GM12878 (cell line): Measurements from ENCODE around the gene RABGEF1. TPM values are rescaled to one million over a fixed set of nuclear protein-coding genes. Genes with fewer than 3 reads are reported as not detected.

Source experiments
- ATAC-seq: fragments of 200-7000 bp; cut with Tn5 transposase; 3 replicates; pipeline ENCODE4 v1.9.1; 2020; ENCODE audit warnings: mild to moderate bottlenecking, moderate library complexity
- BruUV-seq: library from RNA; stranded (reverse); fragments of 400-500 nt; replicated peaks from 2 replicates; lab custom pipeline; 2021; lab: Mats Ljungman, UMichigan
- CTCF ChIA-PET: fragments of 300-600 bp; sonication (Branson Sonifier 250); formaldehyde crosslinking; extraction: SDS; loops from one replicate; lab custom pipeline; 2021; ENCODE audit warnings: inconsistent platforms; lab: Yijun Ruan, JAX
- POLR2A ChIA-PET: fragments of 350-600 bp; formaldehyde crosslinking; extraction: SDS; loops from one replicate; lab custom pipeline; 2021; ENCODE audit warnings: inconsistent platforms; lab: Charles Lee
- RAD21 ChIA-PET: fragments of 300-600 bp; sonication (Branson Sonifier 250); formaldehyde crosslinking; loops from one replicate; lab custom pipeline; 2023; ENCODE audit warnings: antibody characterized with exemption; ENCODE audit not compliant: unreplicated experiment; lab: Charles Lee
- SMC1A ChIA-PET: fragments of 300-600 bp; sonication (Branson Sonifier 250); formaldehyde crosslinking; loops from one replicate; lab custom pipeline; 2023; ENCODE audit not compliant: unreplicated experiment, uncharacterized antibody; lab: Charles Lee
- DNase-seq: peaks from one replicate; pipeline ENCODE4 v3.0.0-alpha.2; 2011; ENCODE audit warnings: low read depth, low spot score
- FAIRE-seq: peaks from 3 replicates; lab custom pipeline; 2011; peaks lifted over from hg19 to GRCh38; lab: Jason Lieb, UNC
- H2AFZ ChIP-seq: 2 replicates; pipeline ENCODE4 v1.6.0; 2011; ENCODE audit warnings: low read depth, low read length, control low read depth; ENCODE audit not compliant: control insufficient read depth
- H3K27ac ChIP-seq: 2 replicates; pipeline ENCODE4 v1.5.1; 2011; ENCODE audit warnings: control low read depth; ENCODE audit not compliant: control insufficient read depth, insufficient read depth
- H3K27me3 ChIP-seq, 2 experiments: replicated peaks in 1 of 2; 2 replicates each; pipeline versions ENCODE4 v1.6.0 to v1.6.1; 2011; ENCODE audit warnings: low read length in 1 of 2; ENCODE audit not compliant: control insufficient read depth in 2 of 2, insufficient read depth in 2 of 2
- H3K36me3 ChIP-seq, 2 experiments: 2 replicates each; pipeline ENCODE4 v1.5.1; 2011; ENCODE audit warnings: low read length in 1 of 2; ENCODE audit not compliant: control insufficient read depth in 2 of 2, insufficient read depth in 2 of 2
- H3K4me1 ChIP-seq: 2 replicates; pipeline ENCODE4 v1.6.1; 2011; ENCODE audit warnings: mild to moderate bottlenecking, low read length, moderate library complexity, mixed read lengths; ENCODE audit not compliant: control insufficient read depth, insufficient read depth
- H3K4me2 ChIP-seq: 2 replicates; pipeline ENCODE4 v1.6.0; 2011; ENCODE audit warnings: control low read depth; ENCODE audit not compliant: control insufficient read depth, insufficient read depth
- H3K4me3 ChIP-seq: fragments of 200-600 bp; sonication (generic); 2 replicates; pipeline ENCODE4 v1.5.1; 2016
- H3K79me2 ChIP-seq: 2 replicates; pipeline ENCODE4 v1.6.0; 2011; ENCODE audit warnings: low read length; ENCODE audit not compliant: control insufficient read depth, insufficient read depth
- H3K9ac ChIP-seq: 2 replicates; pipeline ENCODE4 v1.8.0; 2011; ENCODE audit warnings: low read length, control low read depth, mixed read lengths; ENCODE audit not compliant: control insufficient read depth, insufficient read depth
- H3K9me3 ChIP-seq: replicated peaks from 3 replicates; pipeline ENCODE4 v1.5.1; 2011; ENCODE audit warnings: mild to moderate bottlenecking, low read length; ENCODE audit not compliant: control insufficient read depth, insufficient read depth
- H4K20me1 ChIP-seq: 2 replicates; pipeline ENCODE4 v1.6.0; 2011; ENCODE audit not compliant: control insufficient read depth, insufficient read depth
- CEBPB ChIP-seq, 2 experiments: fragments of 150-350 bp in 1 of 2; IDR thresholded peaks; 2 replicates each; pipeline ENCODE4 v1.6.1; 2012 to 2014; ENCODE audit warnings: low read depth in 2 of 2, low read length in 2 of 2, borderline replicate concordance in 1 of 2, inconsistent platforms in 1 of 2
- CHD1 ChIP-seq: IDR thresholded peaks from 2 replicates; pipeline ENCODE4 v1.6.1; 2012; ENCODE audit warnings: low read depth, low read length, improper control_type of control experiment
- CUX1 ChIP-seq: IDR thresholded peaks from 2 replicates; pipeline ENCODE4 v1.6.1; 2012; ENCODE audit warnings: improper control_type of control experiment, low read depth, low read length; ENCODE audit not compliant: insufficient replicate concordance
- MXI1 ChIP-seq: fragments of 150-350 bp; IDR thresholded peaks from 2 replicates; pipeline ENCODE4 v1.6.1; 2011; ENCODE audit warnings: low read depth, mild to moderate bottlenecking, inconsistent platforms, low read length, improper control_type of control experiment
- MYC ChIP-seq: IDR thresholded peaks from 2 replicates; pipeline ENCODE4 v1.6.1; 2011; ENCODE audit warnings: mild to moderate bottlenecking, low read length, moderate library complexity, inconsistent platforms; ENCODE audit not compliant: insufficient read depth, insufficient replicate concordance, insufficient read length, severe bottlenecking
- NBN ChIP-seq: fragments of 450-650 bp; IDR thresholded peaks from 2 replicates; pipeline ENCODE4 v1.6.1; 2016
- POLR2AphosphoS5 ChIP-seq: IDR thresholded peaks from 2 replicates; pipeline ENCODE4 v1.6.1; 2011; ENCODE audit warnings: mild to moderate bottlenecking, low read length, inconsistent platforms
- RAD51 ChIP-seq: fragments of 450-650 bp; IDR thresholded peaks from 2 replicates; pipeline ENCODE4 v1.6.1; 2016; ENCODE audit warnings: moderate library complexity, mild to moderate bottlenecking, inconsistent platforms
- RCOR1 ChIP-seq: conservative IDR thresholded peaks from 2 replicates; pipeline ENCODE4 v1.6.1; 2012; ENCODE audit warnings: low read depth, low read length, improper control_type of control experiment
- RUNX3 ChIP-seq: IDR thresholded peaks from 2 replicates; pipeline ENCODE4 v1.6.1; 2012; ENCODE audit warnings: low read length, inconsistent platforms
- SP1 ChIP-seq: IDR thresholded peaks from one replicate; pipeline ENCODE4 v1.6.1; 2011; ENCODE audit warnings: low read depth, low read length
- ZBTB4 ChIP-seq: fragments of 450-650 bp; formaldehyde crosslinking; IDR thresholded peaks from 2 replicates; pipeline ENCODE4 v1.4.0; 2022; ENCODE audit warnings: mild to moderate bottlenecking, moderate library complexity
- ZNF622 ChIP-seq: fragments of 450-650 bp; IDR thresholded peaks from 2 replicates; pipeline ENCODE4 v1.6.1; 2017; ENCODE audit warnings: mild to moderate bottlenecking, inconsistent platforms
- ZSCAN29 ChIP-seq: fragments of 450-650 bp; IDR thresholded peaks from 2 replicates; pipeline ENCODE4 v1.6.1; 2017; ENCODE audit warnings: mild to moderate bottlenecking, moderate library complexity
- WGBS: methylation state at CpG from one replicate; pipeline ENCODE4 v1.1.6; 2016; ENCODE audit warnings: low lambda C conversion rate; ENCODE audit not compliant: insufficient replicate concordance, insufficient coverage; ENCODE audit errors: missing lambda C conversion rate; 5-methylcytosine and 5-hydroxymethylcytosine counted together
- in situ Hi-C: fragments of 300-500 bp; cut with MboI; formaldehyde crosslinking; loops from 9 replicates; pipeline ENCODE4 v1.14.3; 2018; ENCODE audit warnings: mixed read lengths
- intact Hi-C: fragments of 100-400 bp; cut with micrococcal nuclease; formaldehyde crosslinking; loops from one replicate; pipeline ENCODE4 v1.14.2; 2022; ENCODE audit not compliant: unreplicated experiment
- polyA plus RNA-seq, 11 experiments: library from polyadenylated mRNA; depleted of rRNA in 4 of 11; unstranded in 6 of 11; stranded (reverse) in 5 of 11; fragments of >200 nt; fragmentation: Nextera tagmentation in 4 of 11; fragmentation: Illumina TruSeq in 1 of 11; extraction: Ambion mirVana in 4 of 11; extraction: Trizol in 1 of 11; gene quantifications; 1 replicate in 1 of 11; 2 replicates in 10 of 11; pipeline versions ENCODE4 v1.2.1 to v1.2.3, GENCODE V29; 2011 to 2016; ENCODE audit warnings: inconsistent platforms in 2 of 11, missing spikeins in 2 of 11, low read depth in 1 of 11
- total RNA-seq, 4 experiments: library from RNA; depleted of rRNA in 3 of 4; stranded (reverse); fragments of >200 nt in 3 of 4; fragmentation: Illumina TruSeq in 1 of 4; extraction: Trizol in 1 of 4; gene quantifications; 2 replicates each; pipeline versions ENCODE4 v1.2.1 to v1.2.3, GENCODE V29; 2013 to 2021

The RABGEF1 gene
- total and polyA plus RNA-seq, 10 of the 15 experiments (the other 5 are each of a cell fraction or from before 2014, with no cell fraction given) = 10.2 to 36.4 (median 26.1) TPM

GRCh38 chr7:66740302-66740979 lies at the start of gene RABGEF1 (continued):
- TF ChIP-seq CUX1 = peak; percentile 53
- peak; percentile 48 for TF ChIP-seq SP1
- no peak for TF ChIP-seq MYC
- no peak for TF ChIP-seq CEBPB (IDR thresholded peaks at IDR 0.05; ENCODE audit: borderline replicate concordance in 1 of 2, low read depth in 2 of 2, low read length in 2 of 2)

GRCh38 chr7:66693331-66693730 lies 47.2 kb upstream of the RABGEF1 start:
- Histone ChIP-seq H3K27ac (no peak overlapping the region), H3K9ac (no peak overlapping the region), H3K36me3 (no peaks in the 10 kb centered on the region; a peak in 1 of 4 replicates), H3K9me3 (no peaks in the 10 kb centered on the region), H2AFZ (no peak overlapping the region), H3K4me1 (no peaks in the 10 kb centered on the region)
- DNase-seq = no peak
- no TSS peak for BruUV-seq
- ATAC-seq = no peak
- intact Hi-C loops = no loop called here
- no peak for FAIRE-seq
- 93% methylated on average over 4 of the region's 4 CpGs for WGBS
- POLR2A ChIA-PET = interaction anchor here (0.6 kb wide), 1 partner anchor 180 kb away, joined by 3 read pairs; no protein-coding TSS in a partner anchor
- TF ChIP-seq CHD1 (no peak), CEBPB (IDR thresholded peaks at IDR 0.05; ENCODE audit: borderline replicate concordance in 1 of 2, low read depth in 2 of 2, low read length in 2 of 2) (no peak), ZBTB4 (CRISPR knock-in tag) (no peak), POLR2AphosphoS5 (no peak), MXI1 (no peak), RUNX3 (no peak), NBN (no peak), ZSCAN29 (no peak), ZNF622 (no peak), RCOR1 (no peak), RAD51 (no peak)
- TF ChIP-seq, all 136 proteins: peak for 0
- ChIA-PET CTCF (no interaction called here), SMC1A (no interaction called here), RAD21 (no interaction called here)
- H3K27me3 ChIP-seq = no peaks in the 10 kb centered on the region
- H3K4me3 ChIP-seq = no peak overlapping the region
- H3K79me2 ChIP-seq = no peaks in the 10 kb centered on the region
- H4K20me1 ChIP-seq = no peaks in the 10 kb centered on the region
- in situ Hi-C loops = no loop called here
- H3K4me2 ChIP-seq = no peak overlapping the region
